Measurements from ENCODE around the gene MEN1. TPM values are rescaled to one million over a fixed set of nuclear protein-coding genes. Genes with fewer than 3 reads are reported as not detected.

MEN1 gene
- total and polyA plus RNA-seq, 2 of the 13 experiments (the other 11 are each of a cell fraction or from before 2014, with no cell fraction given): 20.5 to 27.3 TPM

DNA sequence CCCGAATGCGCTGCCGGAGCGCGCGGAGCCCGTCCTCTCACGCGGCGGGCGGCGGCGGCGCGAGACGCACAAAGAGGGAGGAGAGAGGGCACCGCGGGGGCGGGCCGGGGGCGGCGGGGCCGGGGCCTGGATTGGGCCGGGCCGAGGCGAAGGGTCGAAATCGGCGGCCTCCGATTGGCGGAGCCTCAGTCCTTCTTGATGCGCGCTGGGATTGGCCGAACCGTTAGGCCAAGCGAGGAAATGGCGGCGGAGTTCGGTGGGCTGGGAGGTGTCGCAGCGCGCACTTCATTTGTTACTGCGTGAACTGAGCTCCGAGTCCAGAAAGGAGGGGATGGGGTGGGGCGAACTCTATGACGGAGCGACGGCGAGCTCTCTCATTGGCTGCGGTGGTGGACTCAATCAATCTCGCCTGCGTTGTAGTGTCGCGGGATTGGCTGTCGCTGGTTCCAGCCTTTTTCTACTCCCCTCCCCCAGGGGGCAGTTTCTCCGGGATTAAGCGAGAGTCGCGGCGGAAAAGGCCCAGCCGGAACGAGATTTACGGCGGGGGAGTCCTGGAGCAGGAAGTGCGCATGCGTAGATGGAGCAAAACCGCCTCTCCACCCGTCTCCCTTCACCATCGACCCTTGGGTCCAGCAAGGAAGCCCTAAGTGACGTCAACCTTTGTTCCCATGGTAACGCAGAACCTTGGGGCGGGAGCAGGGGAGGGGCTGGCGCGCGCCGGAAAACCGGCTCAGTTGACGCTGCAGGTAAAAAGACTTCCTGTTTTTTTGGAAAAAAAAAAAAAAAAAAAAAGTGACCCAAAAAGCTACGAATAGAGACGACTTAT, 31.7 kb downstream of the MEN1 start, which contains the start of gene SF1 (continued):
- TF ChIP-seq NR1H2 (CRISPR knock-in tag; IDR thresholded peaks at IDR 0.05; ENCODE audit: borderline replicate concordance, low read depth): no peak
- no peak for TF ChIP-seq ATF7-NPFF (CRISPR knock-in tag; IDR thresholded peaks at IDR 0.05; ENCODE audit: low read depth)
- TF ChIP-seq, protein P1, sequence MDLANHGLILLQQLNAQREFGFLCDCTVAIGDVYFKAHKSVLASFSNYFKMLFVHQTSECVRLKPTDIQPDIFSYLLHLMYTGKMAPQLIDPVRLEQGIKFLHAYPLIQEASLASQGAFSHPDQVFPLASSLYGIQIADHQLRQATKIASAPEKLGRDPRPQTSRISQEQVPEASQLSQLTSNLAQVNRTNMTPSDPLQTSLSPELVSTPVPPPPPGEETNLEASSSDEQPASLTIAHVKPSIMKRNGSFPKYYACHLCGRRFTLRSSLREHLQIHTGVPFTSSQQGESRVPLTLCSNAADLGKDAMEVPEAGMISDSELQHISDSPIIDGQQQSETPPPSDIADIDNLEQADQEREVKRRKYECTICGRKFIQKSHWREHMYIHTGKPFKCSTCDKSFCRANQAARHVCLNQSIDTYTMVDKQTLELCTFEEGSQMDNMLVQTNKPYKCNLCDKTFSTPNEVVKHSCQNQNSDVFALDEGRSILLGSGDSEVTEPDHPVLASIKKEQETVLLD (CRISPR knock-in tag; IDR thresholded peaks at IDR 0.05; ENCODE audit: low read depth): no peak; the same call in 1 of the 2 replicates
- TF ChIP-seq, protein P2, sequence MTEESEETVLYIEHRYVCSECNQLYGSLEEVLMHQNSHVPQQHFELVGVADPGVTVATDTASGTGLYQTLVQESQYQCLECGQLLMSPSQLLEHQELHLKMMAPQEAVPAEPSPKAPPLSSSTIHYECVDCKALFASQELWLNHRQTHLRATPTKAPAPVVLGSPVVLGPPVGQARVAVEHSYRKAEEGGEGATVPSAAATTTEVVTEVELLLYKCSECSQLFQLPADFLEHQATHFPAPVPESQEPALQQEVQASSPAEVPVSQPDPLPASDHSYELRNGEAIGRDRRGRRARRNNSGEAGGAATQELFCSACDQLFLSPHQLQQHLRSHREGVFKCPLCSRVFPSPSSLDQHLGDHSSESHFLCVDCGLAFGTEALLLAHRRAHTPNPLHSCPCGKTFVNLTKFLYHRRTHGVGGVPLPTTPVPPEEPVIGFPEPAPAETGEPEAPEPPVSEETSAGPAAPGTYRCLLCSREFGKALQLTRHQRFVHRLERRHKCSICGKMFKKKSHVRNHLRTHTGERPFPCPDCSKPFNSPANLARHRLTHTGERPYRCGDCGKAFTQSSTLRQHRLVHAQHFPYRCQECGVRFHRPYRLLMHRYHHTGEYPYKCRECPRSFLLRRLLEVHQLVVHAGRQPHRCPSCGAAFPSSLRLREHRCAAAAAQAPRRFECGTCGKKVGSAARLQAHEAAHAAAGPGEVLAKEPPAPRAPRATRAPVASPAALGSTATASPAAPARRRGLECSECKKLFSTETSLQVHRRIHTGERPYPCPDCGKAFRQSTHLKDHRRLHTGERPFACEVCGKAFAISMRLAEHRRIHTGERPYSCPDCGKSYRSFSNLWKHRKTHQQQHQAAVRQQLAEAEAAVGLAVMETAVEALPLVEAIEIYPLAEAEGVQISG (CRISPR knock-in tag; IDR thresholded peaks at IDR 0.05): peak; percentile 68; the same call in 1 of the 2 replicates
- TF ChIP-seq, protein P3, sequence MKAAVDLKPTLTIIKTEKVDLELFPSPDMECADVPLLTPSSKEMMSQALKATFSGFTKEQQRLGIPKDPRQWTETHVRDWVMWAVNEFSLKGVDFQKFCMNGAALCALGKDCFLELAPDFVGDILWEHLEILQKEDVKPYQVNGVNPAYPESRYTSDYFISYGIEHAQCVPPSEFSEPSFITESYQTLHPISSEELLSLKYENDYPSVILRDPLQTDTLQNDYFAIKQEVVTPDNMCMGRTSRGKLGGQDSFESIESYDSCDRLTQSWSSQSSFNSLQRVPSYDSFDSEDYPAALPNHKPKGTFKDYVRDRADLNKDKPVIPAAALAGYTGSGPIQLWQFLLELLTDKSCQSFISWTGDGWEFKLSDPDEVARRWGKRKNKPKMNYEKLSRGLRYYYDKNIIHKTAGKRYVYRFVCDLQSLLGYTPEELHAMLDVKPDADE (CRISPR knock-in tag; IDR thresholded peaks at IDR 0.05): no peak
- TF ChIP-seq ZNF792 (CRISPR knock-in tag; IDR thresholded peaks at IDR 0.05): 0 out of 2 replicates have a peak, but pooled peaks have one; percentile 53
- TF ChIP-seq CEBPG (CRISPR knock-in tag; IDR thresholded peaks at IDR 0.05): no peak
- TF ChIP-seq, protein P4, sequence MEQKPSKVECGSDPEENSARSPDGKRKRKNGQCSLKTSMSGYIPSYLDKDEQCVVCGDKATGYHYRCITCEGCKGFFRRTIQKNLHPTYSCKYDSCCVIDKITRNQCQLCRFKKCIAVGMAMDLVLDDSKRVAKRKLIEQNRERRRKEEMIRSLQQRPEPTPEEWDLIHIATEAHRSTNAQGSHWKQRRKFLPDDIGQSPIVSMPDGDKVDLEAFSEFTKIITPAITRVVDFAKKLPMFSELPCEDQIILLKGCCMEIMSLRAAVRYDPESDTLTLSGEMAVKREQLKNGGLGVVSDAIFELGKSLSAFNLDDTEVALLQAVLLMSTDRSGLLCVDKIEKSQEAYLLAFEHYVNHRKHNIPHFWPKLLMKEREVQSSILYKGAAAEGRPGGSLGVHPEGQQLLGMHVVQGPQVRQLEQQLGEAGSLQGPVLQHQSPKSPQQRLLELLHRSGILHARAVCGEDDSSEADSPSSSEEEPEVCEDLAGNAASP (CRISPR knock-in tag; IDR thresholded peaks at IDR 0.05; ENCODE audit: borderline replicate concordance): peak; percentile 14; the same call in 1 of the 2 replicates
- TF ChIP-seq SKI (IDR thresholded peaks at IDR 0.05; ENCODE audit: partially characterized antibody): no peak
- TF ChIP-seq CEBPB (IDR thresholded peaks at IDR 0.05; ENCODE audit: borderline replicate concordance, low read depth, low read length): no peak
- no peak for TF ChIP-seq ATM (IDR thresholded peaks at IDR 0.05; ENCODE audit: borderline replicate concordance)
- peak; percentile 58; the same call in 1 of the 2 replicates for TF ChIP-seq SPEN (CRISPR knock-in tag; IDR thresholded peaks at IDR 0.05; ENCODE audit: low read depth)
- TF ChIP-seq ZSCAN21 (CRISPR knock-in tag; IDR thresholded peaks at IDR 0.05; ENCODE audit: borderline replicate concordance): 0 out of 2 replicates have a peak, but pooled peaks have one; percentile 51

Data from HepG2 (cell line).